Dendritic cell treated with granulocyte-macrophage colony-stimulating factor and Interleukin-4, amounts not matched to agents 40 ng/mL and 50 ng/mL, for 4 days (primary cell): Measurements from ENCODE around the gene NHP2.
"Not testable (repeated sequence)": the region's sequence is repeated elsewhere in the genome, so short reads cannot be mapped to it uniquely, and the experiment has no call there.

Source experiments
- H3K27ac Mint-ChIP-seq: one replicate; pipeline ENCODE4 v1.8.0; 2022; ENCODE audit warnings: mild to moderate bottlenecking, mixed read lengths
- H3K27me3 Mint-ChIP-seq: one replicate; pipeline ENCODE4 v1.8.0; 2022; ENCODE audit warnings: mild to moderate bottlenecking, mixed read lengths
- H3K36me3 Mint-ChIP-seq: one replicate; pipeline ENCODE4 v1.8.0; 2022; ENCODE audit warnings: low read depth, mixed read lengths
- H3K4me1 Mint-ChIP-seq: one replicate; pipeline ENCODE4 v1.8.0; 2022; ENCODE audit warnings: low read depth, mixed read lengths
- H3K4me3 Mint-ChIP-seq: one replicate; pipeline ENCODE4 v1.8.0; 2022; ENCODE audit warnings: mild to moderate bottlenecking, moderate library complexity, mixed read lengths
- H3K9me3 Mint-ChIP-seq: one replicate; pipeline ENCODE4 v1.8.0; 2022; ENCODE audit warnings: mixed read lengths
- intact Hi-C: fragments of 100-400 bp; cut with micrococcal nuclease; formaldehyde crosslinking; loops from one replicate; pipeline ENCODE4 v1.15.0; 2022

The NHP2 gene

GRCh38 chr5:178130576-178131445 lies 22.9 kb downstream of the NHP2 start, which contains the start of gene RMND5B:
RMND5B (plus strand) TSS chr5:178131014; CDS start chr5:178138120, 7,106 bp downstream.
- peaks cover 28% of the 10 kb centered on the region for H3K36me3 Mint-ChIP-seq
- peak within 1 kb of the TSS; percentile 66 for H3K27ac Mint-ChIP-seq
- peak within 1 kb of the TSS; percentile 87 for H3K4me3 Mint-ChIP-seq
- no peaks in the 10 kb centered on the region for H3K9me3 Mint-ChIP-seq
- peaks cover 8% of the 10 kb centered on the region for H3K27me3 Mint-ChIP-seq
- peaks cover 14% of the 10 kb centered on the region for H3K4me1 Mint-ChIP-seq
- intact Hi-C loops, result loop anchor here (1.0 kb wide), 1 partner anchor 23 kb away; no protein-coding TSS in a partner anchor

- peak overlapping the region; percentile 58 for H3K27ac Mint-ChIP-seq
- peaks cover 22% of the 10 kb centered on the region for H3K36me3 Mint-ChIP-seq
- H3K4me3 Mint-ChIP-seq, result peak overlapping the region; percentile 87
- H3K4me1 Mint-ChIP-seq, result peaks cover 14% of the 10 kb centered on the region
- intact Hi-C loops, result loop anchor here (1.0 kb wide), 1 partner anchor 24 kb away; no protein-coding TSS in a partner anchor
- not testable (repeated sequence) for H3K27me3 Mint-ChIP-seq, H3K9me3 Mint-ChIP-seq
These were observed 23.5 kb downstream of the NHP2 start for GRCh38 chr5:178130234-178130575.

GRCh38 chr5:178129296-178129695 lies 24.4 kb downstream of the NHP2 start:
- no peak overlapping the region for H3K4me3 Mint-ChIP-seq
- H3K27me3 Mint-ChIP-seq, result peaks cover 8% of the 10 kb centered on the region
- H3K27ac Mint-ChIP-seq, result no peak overlapping the region
- peaks cover 14% of the 10 kb centered on the region for H3K4me1 Mint-ChIP-seq
- no peaks in the 10 kb centered on the region for H3K9me3 Mint-ChIP-seq
- intact Hi-C loops, result no loop called here
- H3K36me3 Mint-ChIP-seq, result peaks cover 14% of the 10 kb centered on the region

GRCh38 chr5:178127300-178128009 lies 26.2 kb downstream of the NHP2 start:
- peaks cover 14% of the 10 kb centered on the region for H3K4me1 Mint-ChIP-seq
- H3K9me3 Mint-ChIP-seq, intact Hi-C loops, H3K27me3 Mint-ChIP-seq, H3K4me3 Mint-ChIP-seq, H3K36me3 Mint-ChIP-seq, H3K27ac Mint-ChIP-seq: not testable (repeated sequence)

GRCh38 chr5:178126556-178126955 lies 27.1 kb downstream of the NHP2 start:
- Mint-ChIP-seq H3K36me3 (no peaks in the 10 kb centered on the region), H3K9me3 (no peaks in the 10 kb centered on the region), H3K4me1 (peaks cover 5% of the 10 kb centered on the region), H3K27me3 (peaks cover 15% of the 10 kb centered on the region), H3K4me3 (no peak overlapping the region), H3K27ac (no peak overlapping the region)
- intact Hi-C loops, result no loop called here

GRCh38 chr5:178125253-178125906 lies 28.3 kb downstream of the NHP2 start:
- Mint-ChIP-seq H3K9me3 (no peaks in the 10 kb centered on the region), H3K27ac (no peak overlapping the region), H3K27me3 (peaks cover 26% of the 10 kb centered on the region), H3K36me3 (no peaks in the 10 kb centered on the region), H3K4me1 (no peaks in the 10 kb centered on the region), H3K4me3 (no peak overlapping the region)
- intact Hi-C loops, result no loop called here

- Mint-ChIP-seq H3K36me3 (no peaks in the 10 kb centered on the region), H3K27ac (no peak overlapping the region), H3K4me3 (no peak overlapping the region), H3K27me3 (peaks cover 29% of the 10 kb centered on the region), H3K9me3 (no peaks in the 10 kb centered on the region), H3K4me1 (no peaks in the 10 kb centered on the region)
- intact Hi-C loops, result no loop called here
These were observed 29.4 kb downstream of the NHP2 start for GRCh38 chr5:178123966-178124925.

- Mint-ChIP-seq H3K9me3 (no peaks in the 10 kb centered on the region), H3K36me3 (no peaks in the 10 kb centered on the region), H3K27me3 (peaks cover 31% of the 10 kb centered on the region), H3K4me3 (no peak overlapping the region), H3K4me1 (no peaks in the 10 kb centered on the region), H3K27ac (no peak overlapping the region)
- intact Hi-C loops, result no loop called here
These were observed 30.4 kb downstream of the NHP2 start for GRCh38 chr5:178123094-178123965.

- Mint-ChIP-seq H3K4me3 (no peak overlapping the region), H3K36me3 (no peaks in the 10 kb centered on the region), H3K4me1 (no peaks in the 10 kb centered on the region), H3K27me3 (peaks cover 39% of the 10 kb centered on the region), H3K9me3 (no peaks in the 10 kb centered on the region), H3K27ac (no peak overlapping the region)
- intact Hi-C loops, result no loop called here
These were observed 31.3 kb downstream of the NHP2 start for GRCh38 chr5:178122346-178122745.

- H3K4me3 Mint-ChIP-seq, result no peak overlapping the region
- peaks cover 4% of the 10 kb centered on the region for H3K4me1 Mint-ChIP-seq
- intact Hi-C loops, result no loop called here
- H3K27me3 Mint-ChIP-seq, result peaks cover 47% of the 10 kb centered on the region
- no peak overlapping the region for H3K27ac Mint-ChIP-seq
- no peaks in the 10 kb centered on the region for H3K36me3 Mint-ChIP-seq
- H3K9me3 Mint-ChIP-seq, result no peaks in the 10 kb centered on the region
These were observed 32.1 kb downstream of the NHP2 start for GRCh38 chr5:178121391-178122276.

- Mint-ChIP-seq H3K4me1 (peaks cover 12% of the 10 kb centered on the region), H3K27ac (no peak overlapping the region), H3K4me3 (no peak overlapping the region), H3K27me3 (peaks cover 55% of the 10 kb centered on the region), H3K9me3 (no peaks in the 10 kb centered on the region), H3K36me3 (no peaks in the 10 kb centered on the region)
- intact Hi-C loops, result no loop called here
These were observed 32.9 kb downstream of the NHP2 start for GRCh38 chr5:178120607-178121357.
